NAMALWA (cell line): ENCODE measurements around the gene GRID1.

Experiments
- DNase-seq: peaks from one replicate; pipeline ENCODE4 v3.0.0-alpha.2; 2015; ENCODE audit warnings: low spot score

GRID1 gene

DNA sequence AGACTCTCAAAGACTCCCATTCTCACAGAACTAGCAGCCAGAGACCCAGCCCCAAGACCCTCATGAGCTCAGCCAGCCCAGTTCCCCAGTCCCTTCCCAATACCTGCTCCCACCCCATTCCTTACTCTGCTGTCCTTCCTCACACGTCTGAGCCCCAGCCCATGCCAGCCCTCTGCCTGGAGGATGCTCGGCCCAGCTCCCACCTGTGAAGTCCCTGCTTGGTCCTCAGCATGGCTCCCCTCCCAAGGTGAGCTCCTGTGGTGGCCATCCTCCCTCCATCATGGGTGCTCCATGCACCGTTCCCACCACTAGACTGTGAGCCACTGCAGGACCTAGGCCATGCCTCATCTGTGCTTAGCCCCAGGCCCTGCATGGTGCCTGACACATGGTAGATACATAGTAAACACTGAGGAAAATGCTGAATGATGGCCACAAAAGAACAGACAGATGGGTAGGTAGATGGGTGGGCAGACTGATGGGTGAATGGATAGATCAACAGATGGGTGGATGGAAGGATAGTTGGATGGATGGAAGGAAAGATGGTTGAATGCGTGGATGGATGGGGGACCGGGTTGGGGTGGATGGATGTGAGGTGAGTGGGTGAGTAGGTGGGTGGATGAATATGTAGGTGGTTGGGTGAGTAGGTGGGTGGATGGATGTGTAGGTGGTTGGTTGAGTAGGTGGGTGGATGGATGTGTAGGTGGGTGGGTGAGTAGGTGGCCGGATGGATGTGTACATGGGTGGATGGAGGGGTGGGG lies 138.9 kb downstream of the GRID1 start:
- no peak for DNase-seq

GRCh38 chr10:86226781-86227201 lies 139.8 kb downstream of the GRID1 start:
- DNase-seq: no peak

GRCh38 chr10:86226016-86226415 lies 140.6 kb downstream of the GRID1 start:
- DNase-seq: no peak

DNA sequence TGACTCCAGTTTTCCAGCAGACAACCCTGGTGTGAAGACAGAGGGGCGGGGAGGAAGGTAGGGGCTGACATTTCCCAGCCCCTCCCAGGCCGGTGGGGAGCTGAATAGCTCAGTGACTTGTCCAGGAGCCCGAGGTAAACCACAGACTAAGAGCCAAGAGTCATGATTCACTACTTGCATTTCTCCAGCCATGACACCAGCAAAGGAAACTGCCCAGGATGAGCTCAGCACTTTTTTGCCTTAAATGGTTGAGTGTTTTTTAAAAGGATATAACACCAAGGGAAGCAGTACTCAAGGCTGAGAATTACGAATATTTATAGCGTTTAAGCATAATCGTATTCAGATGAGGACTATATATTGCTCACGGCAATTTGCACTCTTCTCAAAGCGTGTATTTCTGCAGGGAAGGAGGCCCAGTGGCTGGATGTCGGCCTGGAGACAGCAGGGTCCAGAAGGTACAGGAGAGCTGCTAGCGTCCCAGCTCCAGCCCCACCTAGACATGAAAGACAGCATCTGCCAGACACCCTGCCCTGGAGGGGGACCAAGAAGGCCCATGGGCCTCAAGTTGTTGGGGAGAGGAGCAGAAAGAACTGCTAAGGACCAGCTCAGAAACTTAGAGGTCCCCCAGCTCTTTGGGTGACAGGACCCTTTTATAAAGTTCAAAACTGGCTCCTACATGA lies 141.4 kb downstream of the GRID1 start:
- DNase-seq: no peak

DNA sequence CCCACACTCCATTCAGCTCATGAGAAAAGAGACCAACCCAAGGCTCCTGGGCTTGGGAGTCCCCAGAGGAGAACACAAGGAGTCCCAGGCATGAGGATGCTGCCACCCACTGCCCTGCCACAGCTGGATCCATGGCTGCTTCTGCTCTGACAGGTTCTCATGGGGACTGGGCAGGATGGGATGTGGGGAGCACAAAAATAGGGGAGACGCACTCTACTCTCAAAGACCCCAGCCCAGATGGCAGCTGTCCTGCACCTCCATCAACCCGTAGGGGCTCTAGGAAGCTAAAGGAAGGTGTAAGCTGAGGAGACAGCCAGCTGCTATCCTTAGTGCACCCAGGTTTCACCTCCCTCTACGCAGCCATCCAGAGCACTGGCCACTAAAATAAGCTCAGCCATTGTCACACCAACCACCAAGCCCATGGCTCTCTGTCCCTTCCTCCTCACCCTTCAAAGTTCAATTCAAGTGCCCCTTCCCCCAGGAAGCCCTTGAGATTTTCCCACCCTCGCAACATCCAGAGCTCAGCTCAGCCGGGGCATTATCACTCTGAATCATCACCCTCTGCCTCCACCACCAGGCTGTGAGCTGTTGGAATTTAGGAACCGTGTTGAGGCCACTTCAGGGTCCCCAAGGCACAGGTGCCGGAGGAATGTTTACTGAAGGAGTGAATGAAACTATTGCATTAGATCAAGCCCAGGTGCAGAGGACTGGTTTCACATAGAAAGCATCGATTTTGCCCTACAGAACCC lies 142.1 kb downstream of the GRID1 start:
- no peak for DNase-seq

- no peak for DNase-seq
Measured at GRCh38 chr10:86223256-86223655, 143.3 kb downstream of the GRID1 start.

- DNase-seq: no peak
Measured at GRCh38 chr10:86222687-86223086, 143.9 kb downstream of the GRID1 start.

DNA sequence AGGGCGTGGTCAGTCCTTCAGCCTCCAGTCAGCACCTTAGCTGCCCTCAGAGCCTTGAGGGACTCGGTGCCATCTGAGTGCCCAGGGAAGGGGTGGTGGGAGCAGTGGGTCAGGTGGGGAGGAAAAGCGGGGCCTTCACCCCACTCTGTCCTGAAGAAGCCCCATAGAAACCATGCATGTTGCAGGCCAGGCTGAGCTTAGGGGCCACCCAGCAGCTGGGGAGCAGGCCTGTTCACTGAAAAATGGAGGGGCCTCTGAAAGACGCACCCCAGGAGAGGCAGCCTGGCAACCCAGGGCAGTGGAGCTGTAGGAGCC lies 144.3 kb downstream of the GRID1 start:
- DNase-seq: no peak

GRCh38 chr10:86221442-86222335 lies 144.9 kb downstream of the GRID1 start:
- no peak for DNase-seq

GRCh38 chr10:86220626-86221025 lies 146.0 kb downstream of the GRID1 start:
- DNase-seq: no peak

DNA sequence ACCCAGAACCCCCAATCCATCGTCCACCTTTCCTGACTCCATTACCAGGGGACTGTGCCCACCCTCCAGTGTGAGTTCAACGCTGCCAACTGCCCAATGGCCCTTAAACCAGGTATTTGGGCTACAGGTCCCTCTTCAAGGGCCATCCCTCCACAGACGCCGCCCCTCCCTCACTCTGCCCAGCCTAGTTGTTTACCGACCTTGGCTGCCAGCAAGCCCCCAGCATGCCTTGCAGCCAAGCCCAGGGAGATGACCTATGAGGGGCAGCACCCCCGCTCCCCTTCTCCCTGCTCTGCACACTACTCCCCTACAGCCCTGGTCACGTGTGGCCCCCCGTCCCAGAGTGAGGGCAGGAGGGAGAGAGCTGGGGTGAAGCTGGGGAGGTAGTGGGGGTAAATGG lies 147.3 kb downstream of the GRID1 start:
- no peak for DNase-seq

DNA sequence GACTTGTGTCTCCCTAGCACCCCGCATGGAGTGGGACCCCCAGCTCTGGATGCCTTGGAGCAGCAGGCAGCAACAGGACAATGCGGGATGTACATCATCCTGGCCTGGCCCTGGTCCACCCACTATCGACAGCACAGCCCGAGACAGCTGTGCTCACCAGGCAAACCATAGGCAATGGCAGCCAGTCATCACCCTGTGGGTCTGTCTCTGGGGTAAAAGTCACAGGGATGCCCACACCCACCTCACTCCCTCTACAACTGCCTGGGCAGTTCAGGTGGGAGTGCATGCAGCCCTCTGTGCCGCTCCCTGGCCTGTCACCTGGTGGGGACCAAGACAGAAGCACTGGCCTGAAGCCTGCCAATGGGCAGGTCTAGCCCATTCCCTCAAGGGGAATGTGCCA lies 147.8 kb downstream of the GRID1 start:
- no peak for DNase-seq

- no peak for DNase-seq
Measured at GRCh38 chr10:86218160-86218559, 148.4 kb downstream of the GRID1 start.

DNA sequence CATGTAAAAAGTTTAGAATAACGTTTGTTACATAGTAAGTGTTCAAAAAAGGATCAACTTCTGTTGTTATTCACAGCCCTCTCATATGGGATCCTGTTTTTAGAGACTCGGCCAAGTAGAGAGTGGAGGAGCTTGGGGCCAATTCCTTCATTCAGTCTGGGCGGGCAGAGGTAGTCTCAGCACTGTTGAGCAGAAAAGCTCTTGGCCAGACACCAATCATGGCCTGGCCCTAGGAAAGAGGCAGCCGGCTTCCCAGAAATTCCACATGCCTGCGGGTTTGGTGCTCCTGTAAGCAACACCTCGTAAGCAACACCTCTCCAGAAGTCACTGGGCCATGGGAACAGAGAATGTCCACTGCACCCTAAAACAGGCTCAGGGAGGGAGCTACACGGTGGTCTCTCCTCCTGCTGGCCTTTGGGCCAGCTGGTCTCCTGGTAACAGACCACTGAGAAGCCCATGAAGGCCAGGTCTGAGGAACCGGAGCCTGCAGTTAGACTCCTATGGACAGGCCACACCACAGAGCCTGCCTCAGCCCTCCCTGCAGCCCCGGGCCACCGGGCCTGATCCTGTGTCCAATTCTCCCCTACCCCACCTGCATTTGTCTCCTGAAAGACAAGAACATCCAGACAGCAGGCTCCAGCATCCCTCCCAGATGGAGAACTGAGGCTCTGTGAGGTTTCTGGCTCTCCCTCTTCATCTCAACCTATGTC lies 149.1 kb downstream of the GRID1 start:
- DNase-seq: no peak

DNA sequence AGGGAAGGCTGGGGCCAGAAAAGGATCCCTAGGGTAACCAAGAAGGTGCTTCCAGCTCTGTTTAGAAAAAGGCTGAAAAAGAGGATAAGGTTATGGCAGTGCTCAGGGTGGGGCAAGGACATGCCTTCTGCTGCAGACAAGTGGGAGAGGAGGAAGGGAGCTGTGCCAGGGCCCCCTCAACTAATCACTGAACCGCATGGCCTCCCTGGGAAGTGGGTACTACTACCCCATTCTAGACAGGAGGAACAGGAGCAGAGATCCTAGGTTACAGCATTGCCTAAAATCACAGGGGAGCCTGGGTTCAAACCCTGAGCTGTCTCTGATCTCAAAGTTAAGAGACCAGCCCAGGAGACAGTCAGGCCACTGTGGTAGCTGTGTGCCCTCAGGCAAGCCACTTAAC lies 149.7 kb downstream of the GRID1 start:
- DNase-seq: no peak

GRCh38 chr10:86215712-86216111 lies 150.9 kb downstream of the GRID1 start:
- DNase-seq: no peak

DNA sequence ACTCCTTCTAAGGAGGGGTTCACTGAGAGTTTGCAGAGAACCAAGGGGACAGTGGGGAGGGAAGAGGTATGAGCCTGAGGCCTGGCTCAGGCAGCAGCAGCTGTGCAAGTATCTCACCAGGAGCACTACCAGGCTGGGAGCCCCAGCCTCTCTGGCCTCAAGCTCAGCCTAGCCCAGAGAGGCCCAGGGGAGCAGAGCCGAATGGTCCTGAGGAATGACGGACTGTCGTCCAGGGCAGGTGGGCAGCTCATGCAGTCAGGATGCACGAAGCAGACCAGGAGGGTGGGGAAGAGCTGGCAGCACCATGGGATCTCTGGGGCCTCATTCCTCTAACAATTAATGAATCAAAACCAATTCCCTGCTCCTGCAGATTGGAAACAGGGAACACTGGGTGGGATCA lies 151.5 kb downstream of the GRID1 start:
- DNase-seq: no peak

GRCh38 chr10:86213148-86213547 lies 153.4 kb downstream of the GRID1 start:
- no peak for DNase-seq

GRCh38 chr10:86212391-86212700 lies 154.2 kb downstream of the GRID1 start:
- DNase-seq: no peak

DNA sequence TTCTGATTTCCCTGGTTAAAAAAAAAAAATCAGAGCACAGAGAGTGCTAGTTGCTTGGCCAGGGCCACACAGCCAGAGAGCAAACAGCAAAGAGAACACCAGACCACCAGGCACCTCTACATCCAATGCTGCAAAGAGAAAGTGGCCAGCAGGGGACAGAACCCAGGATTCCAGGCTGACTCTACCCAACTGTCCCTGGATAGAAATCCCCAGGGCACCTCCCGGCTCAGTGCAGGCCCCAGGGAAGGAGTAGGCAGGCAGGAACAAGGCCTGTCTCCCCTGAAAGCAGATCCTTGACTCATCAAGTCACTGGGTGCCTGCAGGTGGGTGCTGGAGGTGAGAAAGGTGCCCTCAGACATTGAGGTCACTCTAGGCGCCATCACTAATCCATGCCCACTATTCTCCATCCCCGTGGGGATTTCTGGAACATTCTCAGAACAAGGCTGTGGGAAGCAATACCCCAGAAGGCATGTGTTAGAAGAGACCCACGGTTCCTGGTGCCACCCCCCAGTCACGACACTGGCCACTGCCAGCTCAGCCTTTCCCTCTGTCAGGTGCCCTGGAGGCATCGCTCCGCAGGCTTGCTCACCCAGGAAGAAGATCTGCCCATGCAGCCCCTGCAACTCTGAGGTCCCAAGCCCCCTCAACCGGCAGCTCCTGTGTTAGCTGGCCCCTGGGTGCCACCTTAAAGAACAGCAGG lies 154.8 kb downstream of the GRID1 start:
- DNase-seq: no peak

DNA sequence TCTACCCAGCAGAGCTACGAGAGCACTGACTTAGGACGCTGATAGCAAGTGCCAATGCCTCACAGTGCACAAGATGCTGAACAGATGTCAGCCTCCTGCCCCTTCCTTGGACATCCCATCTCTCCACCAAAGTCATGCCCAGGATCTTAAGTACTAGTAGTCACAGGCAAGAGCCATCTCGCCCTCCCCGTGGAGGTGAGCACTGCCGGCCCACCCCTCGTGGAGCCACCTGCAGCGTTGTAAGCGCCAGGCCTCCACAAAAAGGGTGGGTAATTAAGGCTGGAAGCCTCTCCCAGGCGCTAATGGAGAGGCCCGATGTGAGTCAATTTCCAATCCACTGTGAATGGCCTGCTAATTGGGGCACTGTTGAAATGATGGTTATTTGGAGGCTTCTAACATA lies 156.2 kb downstream of the GRID1 start:
- DNase-seq: no peak
